Measurements from ENCODE around the gene UPF2.

Gene UPF2

DNA sequence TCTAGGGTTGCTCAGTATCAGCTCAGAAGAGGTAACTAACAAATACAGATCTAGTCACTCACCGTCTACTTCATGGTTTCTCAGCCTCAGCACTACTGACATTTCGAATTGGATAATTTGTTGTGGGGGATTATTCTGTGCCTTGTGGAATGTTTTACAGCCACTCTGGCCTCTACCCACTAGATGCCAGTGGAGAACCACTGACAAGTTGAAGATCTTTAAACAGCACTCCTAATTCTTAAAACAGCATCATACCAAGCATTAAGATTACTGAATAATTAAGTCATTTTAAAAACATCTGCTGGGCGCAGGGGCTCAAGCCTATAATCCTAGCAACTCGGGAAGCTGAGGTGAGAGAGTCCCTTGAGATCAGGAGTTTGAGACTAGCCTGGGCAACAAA, 82.6 kb downstream of the UPF2 start:
- no peak for FAIRE-seq

DNA sequence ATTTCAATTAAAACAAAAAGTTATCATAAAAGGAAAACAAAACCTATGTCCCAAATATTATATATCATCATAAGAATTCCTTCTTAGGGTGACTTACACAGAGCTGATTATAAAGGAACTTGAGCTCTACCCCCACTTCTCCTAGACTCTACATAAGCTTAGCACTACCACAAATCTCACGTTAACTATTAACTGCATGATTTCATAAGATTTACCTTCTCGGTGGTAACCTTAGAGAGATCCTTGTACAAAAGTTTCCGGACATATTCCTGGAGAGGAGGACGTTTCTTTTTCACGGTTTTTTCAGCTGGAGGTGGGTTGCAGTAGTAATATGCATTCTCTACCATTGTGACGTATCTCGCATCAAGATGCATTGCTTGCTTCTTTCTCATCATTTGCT, 83.7 kb downstream of the UPF2 start:
- FAIRE-seq, result no peak

GRCh38 chr10:11951695-11952094, 90.9 kb downstream of the UPF2 start:
- FAIRE-seq, result no peak

DNA sequence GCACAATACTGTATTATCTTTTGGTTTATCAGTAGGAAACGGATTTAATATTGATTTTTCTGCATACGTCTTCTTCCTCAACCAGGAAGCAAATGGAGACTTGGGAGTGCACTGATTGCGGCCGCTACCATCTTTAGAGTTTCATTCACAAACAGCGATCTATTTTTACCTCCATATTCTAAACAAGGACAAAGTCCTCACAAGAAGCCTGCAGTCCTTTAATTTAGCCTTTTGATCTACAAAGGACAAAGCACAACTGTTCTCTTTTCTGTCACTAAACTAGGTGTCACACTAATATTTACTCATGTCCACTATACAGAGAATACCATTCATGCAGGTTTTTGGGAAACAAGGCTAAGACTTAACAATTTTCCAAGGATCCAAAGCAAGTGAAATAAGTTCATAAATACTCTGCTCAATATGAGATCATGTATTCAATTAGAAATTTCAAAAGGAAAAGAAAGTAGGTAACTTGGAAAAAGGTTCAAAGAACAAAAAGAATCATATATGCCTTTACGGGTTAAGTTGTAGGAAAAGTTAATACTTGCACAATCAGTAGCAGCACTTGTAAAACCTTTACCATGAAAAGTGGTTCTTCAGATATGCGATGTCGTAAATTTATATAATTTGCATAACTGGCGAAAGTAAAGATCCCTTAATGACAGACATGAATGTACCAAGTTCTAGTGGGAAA, 92.1 kb downstream of the UPF2 start:
- FAIRE-seq, result no peak

GRCh38 chr10:11949152-11949551, 93.5 kb downstream of the UPF2 start:
- no peak for FAIRE-seq

DNA sequence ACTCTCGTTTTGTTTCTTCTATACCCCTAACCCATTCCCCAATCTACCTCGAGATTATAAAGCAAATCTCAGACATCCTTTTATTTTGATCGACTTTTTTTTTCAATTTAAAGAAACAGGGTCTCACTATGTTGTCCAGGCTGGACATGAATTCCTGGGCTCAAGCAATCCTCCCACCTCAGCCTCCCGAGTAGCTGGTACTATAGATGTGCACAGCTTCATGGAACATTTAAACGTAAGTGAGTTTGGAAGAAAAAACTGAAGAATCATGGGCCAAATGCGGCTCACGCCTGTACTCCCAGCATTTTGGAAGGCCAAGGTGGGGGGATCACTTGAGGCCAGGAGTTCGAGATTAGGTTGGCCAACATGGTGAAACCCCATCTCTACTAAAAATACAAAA, 96.0 kb downstream of the UPF2 start:
- no peak for FAIRE-seq

- FAIRE-seq, result no peak
These were observed 106.0 kb downstream of the UPF2 start for GRCh38 chr10:11936389-11937152.

- FAIRE-seq, result no peak
These were observed 108.3 kb downstream of the UPF2 start for GRCh38 chr10:11934262-11934661.

DNA sequence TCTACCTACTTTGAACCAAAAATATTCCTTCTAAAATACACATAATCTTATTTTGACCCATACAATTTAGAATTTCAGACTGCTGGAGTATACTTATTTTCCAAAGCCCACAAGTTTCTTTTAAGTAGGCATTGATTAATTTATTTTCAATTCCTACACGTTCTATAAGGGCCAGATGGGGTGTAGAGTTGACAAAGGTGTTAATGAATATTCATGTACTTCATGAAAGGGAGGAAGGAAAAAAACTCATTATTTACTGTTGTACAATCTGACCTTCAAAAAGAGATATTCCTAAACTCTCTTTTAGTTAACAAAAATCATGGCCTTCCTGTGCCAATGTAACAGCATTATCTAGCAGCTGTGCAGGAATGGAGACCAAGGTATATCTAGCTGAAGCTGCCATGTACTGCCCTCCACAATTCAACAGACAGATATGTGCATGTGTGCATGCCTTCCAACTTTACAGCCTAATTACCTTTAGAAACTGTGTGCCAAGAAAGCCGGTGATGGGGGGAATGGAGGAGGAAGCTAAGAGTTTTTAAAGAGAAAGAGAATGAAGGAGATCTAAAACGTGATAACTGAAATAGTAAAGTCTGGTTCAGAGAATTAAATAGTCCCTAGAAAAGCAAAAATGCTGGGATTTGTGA, 108.9 kb downstream of the UPF2 start:
- FAIRE-seq, result no peak

DNA sequence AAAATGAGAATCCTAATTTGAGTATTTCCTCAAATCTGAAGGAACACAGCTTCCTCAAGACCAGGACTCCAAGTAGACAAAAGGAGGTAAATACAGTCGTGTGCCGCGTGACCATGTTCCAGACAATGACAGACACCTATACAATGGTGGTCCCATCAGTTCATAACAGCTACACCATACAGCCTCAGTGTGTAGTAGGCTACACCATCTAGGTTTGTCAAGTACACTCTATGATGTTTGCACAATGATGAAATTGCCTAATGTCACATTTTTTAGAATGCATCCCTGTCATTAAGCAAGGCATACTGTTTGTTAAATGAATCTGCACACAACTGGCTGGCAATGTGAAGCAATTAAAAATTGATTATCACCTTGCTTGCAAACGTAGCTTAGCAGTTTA, 111.6 kb downstream of the UPF2 start:
- no peak for FAIRE-seq

- no peak for FAIRE-seq
These were observed 112.2 kb downstream of the UPF2 start for GRCh38 chr10:11930312-11930978.

- no peak for FAIRE-seq
These were observed 114.9 kb downstream of the UPF2 start for GRCh38 chr10:11927746-11928145.

DNA sequence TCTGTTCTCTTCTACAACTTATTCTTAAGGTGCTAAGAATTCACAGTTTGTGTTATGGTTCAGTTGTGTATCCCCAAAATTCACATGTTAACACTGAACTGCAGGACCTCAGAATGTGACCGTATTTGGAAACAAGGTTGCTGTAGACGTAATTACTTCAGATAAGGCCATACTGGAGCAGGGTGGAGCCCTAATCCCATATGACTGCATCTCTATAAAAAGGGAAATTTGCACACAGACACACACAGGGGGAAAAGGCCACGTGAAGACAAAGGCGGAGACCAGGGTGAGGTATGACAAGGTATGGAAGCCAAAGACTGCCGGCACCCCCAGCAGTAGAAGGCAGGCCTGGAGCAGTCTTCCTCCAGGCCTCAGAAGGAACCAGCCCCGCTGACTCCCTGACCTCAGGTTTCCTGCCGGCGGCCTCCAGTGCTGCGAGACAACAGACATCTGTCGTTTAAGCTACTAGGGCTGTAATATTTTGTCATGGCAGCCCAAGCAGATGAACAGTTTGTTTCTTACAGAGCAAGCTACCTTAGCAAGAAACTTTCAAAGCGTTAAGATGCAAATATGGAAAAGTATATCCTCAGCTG, 120.7 kb downstream of the UPF2 start:
- FAIRE-seq, result no peak

- FAIRE-seq, result no peak
These were observed 123.3 kb downstream of the UPF2 start for GRCh38 chr10:11919271-11919670.

DNA sequence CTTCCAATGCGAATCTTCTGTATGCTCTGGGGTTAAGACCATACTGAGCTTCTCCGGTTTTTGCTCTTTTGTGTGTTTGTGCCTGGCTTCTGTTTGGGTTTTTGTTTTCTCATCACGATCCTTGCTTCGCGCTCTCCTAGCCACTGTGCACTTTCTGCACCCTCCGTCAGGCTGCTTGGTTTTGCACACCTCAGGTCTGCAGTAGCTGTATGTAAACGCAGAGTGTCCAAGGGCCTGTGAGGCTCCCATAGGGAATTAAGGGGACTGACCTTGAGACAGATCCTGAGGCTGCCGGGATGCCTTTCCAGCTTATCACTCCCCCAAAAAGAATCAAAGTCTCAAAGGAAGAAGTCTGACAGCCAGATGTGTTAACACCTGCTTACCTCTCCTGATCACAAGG, 124.2 kb downstream of the UPF2 start:
- FAIRE-seq, result no peak

DNA sequence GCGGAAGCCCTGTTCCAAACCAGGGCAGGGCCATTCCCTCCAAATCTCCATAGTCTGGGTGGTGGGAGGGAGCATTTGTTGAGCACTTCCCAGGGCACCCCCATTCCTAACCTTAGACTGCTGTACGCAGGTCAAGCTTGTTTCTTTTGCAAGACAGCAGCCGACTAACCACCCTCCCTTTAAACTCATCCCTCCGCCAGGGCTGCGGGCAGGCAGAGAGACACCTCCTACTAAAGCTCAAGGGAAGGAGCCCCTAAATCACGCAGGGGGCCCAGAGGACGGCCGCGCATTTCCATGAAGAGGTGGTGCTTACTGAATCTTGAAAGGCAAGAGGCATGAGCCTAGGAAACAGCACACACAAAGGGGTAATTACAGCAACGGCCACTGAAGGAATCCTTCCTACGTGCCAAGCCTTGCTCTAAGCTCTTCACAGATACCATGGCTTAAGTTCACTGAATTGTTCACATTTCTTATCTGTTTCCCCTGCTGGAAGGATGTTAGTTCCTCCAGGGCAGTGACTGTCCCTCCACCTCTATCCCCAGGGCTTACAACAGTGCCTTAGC, 129.4 kb downstream of the UPF2 start:
- no peak for FAIRE-seq

GRCh38 chr10:11910102-11910501, 132.5 kb downstream of the UPF2 start:
- FAIRE-seq, result no peak

DNA sequence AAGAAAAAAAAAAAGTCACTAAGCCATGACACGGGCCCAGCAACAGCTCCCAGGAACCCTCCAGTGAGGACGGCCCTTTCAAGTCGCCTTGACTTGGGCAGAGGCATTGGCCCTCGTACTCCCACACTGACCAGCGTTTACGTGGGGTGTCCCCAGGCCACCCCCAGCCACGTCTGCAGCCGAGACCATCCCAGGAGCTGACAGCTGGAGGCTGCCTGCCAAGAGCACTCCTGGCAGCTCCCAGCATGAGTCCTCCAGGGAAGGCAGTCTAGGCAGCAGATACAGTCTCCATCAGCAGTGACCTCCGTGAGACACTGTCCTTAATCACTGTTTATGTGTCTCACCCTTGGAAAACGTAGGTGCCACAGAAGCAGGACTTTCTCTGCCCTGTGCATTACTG, 133.0 kb downstream of the UPF2 start:
- FAIRE-seq, result no peak

- no peak for FAIRE-seq
These were observed 133.6 kb downstream of the UPF2 start for GRCh38 chr10:11908991-11909390.

GRCh38 chr10:11908536-11908935, 134.1 kb downstream of the UPF2 start:
- FAIRE-seq, result no peak

DNA sequence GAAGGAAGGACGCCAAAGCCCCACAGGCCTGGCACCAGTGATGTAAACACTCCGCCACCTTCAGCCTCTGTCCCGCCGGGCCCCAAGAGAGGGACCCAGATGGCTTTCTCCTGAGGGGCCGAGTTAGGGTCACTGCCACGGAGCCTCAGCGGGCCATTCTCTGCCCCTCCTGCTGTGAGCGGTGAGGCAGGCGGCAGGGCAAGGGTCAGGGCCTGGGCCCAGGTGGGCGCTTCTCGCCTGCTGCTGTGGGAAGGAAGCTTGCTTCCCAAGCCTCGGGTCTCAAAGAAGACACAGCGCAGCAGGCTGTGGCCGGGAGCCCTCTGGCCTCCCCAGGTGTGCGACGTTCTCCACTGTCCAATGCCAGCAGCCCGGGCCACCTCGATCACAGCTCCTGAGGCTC, 134.7 kb downstream of the UPF2 start:
- FAIRE-seq, result no peak

DNA sequence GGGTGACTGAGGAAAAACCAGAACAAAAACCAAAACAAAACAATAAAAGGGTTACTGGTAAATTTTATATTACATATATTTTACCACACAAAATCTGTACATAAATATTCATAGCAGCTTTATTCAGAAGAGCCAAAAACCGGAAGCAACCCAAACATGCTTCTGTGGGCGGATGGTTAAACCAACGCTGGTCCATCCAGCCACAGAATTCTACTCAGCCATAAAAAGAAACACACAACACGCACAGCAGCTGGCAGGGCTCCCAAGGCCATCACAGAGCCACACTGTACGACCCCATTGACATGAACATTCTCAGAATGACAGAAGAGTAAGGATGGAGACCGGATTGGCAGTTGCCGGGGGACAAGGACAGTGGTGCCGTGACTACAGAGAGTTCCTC, 135.9 kb downstream of the UPF2 start:
- FAIRE-seq, result no peak

DNA sequence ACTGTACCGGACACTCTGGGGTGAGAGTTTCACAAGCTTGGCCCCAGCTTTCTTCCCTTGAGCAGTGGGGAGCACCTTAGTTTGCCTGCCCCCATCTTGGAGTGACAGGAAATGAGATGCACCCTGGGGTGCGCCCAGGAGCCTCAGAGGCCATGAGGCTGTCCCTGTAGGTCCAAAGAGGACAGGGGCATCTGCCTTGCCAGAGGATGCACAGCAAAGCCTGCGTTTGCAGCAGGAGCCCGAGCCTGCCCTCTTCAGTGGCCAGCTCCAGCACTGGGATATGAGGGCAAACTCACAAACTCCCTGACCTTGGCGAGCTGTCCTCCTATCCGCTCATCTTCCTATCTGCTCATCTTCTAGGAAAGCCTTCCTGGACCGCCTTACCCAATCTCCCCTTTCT, 140.0 kb downstream of the UPF2 start:
- no peak for FAIRE-seq
